ENCODE results near the gene MTIF3. TPM values are rescaled to one million over a fixed set of nuclear protein-coding genes. Genes with fewer than 3 reads are reported as not detected.

Gene MTIF3
- total RNA-seq, 6 experiments from 2014 or later: 26.4 to 39.4 (median 33.2) TPM

GRCh38 chr13:27396252-27396846 is 54.0 kb downstream of the MTIF3 start:
- no peaks in the 10 kb centered on the region for H3K36me3 Mint-ChIP-seq (ENCODE audit: low read depth)
- no peak overlapping the region for H3K4me3 Mint-ChIP-seq
- H3K9me3 Mint-ChIP-seq: no peaks in the 10 kb centered on the region
- no peaks in the 10 kb centered on the region for H3K4me1 Mint-ChIP-seq (ENCODE audit: low read depth)
- H3K27me3 Mint-ChIP-seq (ENCODE audit: insufficient read depth): peaks cover 46% of the 10 kb centered on the region
- TF ChIP-seq, protein P1, sequence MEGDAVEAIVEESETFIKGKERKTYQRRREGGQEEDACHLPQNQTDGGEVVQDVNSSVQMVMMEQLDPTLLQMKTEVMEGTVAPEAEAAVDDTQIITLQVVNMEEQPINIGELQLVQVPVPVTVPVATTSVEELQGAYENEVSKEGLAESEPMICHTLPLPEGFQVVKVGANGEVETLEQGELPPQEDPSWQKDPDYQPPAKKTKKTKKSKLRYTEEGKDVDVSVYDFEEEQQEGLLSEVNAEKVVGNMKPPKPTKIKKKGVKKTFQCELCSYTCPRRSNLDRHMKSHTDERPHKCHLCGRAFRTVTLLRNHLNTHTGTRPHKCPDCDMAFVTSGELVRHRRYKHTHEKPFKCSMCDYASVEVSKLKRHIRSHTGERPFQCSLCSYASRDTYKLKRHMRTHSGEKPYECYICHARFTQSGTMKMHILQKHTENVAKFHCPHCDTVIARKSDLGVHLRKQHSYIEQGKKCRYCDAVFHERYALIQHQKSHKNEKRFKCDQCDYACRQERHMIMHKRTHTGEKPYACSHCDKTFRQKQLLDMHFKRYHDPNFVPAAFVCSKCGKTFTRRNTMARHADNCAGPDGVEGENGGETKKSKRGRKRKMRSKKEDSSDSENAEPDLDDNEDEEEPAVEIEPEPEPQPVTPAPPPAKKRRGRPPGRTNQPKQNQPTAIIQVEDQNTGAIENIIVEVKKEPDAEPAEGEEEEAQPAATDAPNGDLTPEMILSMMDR (IDR thresholded peaks at IDR 0.05): no peak
- H3K27ac Mint-ChIP-seq: no peak overlapping the region
- no peak for DNase-seq

DNA sequence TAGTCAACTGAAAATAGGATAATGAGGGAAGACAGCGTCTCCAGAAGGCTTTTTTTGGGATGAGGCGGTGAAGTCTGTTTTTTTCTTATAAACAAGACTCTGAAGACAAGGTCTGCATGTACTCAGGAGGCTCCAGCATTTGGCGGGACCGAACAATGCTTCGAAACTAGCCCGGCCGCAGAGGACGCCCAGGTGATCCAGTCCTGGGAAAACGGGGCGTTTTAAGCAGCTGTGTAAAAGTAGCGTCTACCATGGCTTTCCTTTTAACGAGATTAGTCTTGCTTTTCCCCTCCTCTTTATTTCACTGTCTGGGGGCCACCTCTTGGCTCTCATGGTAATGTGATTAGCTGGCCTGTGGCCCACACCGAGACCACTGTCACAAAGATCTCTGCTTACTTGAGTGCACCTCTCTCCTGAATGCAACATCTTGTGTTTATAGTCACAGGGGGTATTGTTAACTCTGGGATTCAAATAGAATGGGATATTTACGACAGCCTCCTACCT is 55.3 kb downstream of the MTIF3 start:
- Mint-ChIP-seq H3K36me3 (ENCODE audit: low read depth) (no peaks in the 10 kb centered on the region), H3K4me1 (ENCODE audit: low read depth) (no peaks in the 10 kb centered on the region), H3K4me3 (no peak overlapping the region), H3K27ac (no peak overlapping the region), H3K27me3 (ENCODE audit: insufficient read depth) (peaks cover 46% of the 10 kb centered on the region), H3K9me3 (no peaks in the 10 kb centered on the region)
- no peak for DNase-seq
- TF ChIP-seq, protein P1 (IDR thresholded peaks at IDR 0.05): no peak

- no peaks in the 10 kb centered on the region for H3K4me1 Mint-ChIP-seq (ENCODE audit: low read depth)
- no peaks in the 10 kb centered on the region for H3K36me3 Mint-ChIP-seq (ENCODE audit: low read depth)
- no peaks in the 10 kb centered on the region for H3K9me3 Mint-ChIP-seq
- no peak overlapping the region for H3K27ac Mint-ChIP-seq
- DNase-seq: no peak
- no peak overlapping the region for H3K4me3 Mint-ChIP-seq
- TF ChIP-seq, protein P1 (IDR thresholded peaks at IDR 0.05): no peak
- peaks cover 53% of the 10 kb centered on the region for H3K27me3 Mint-ChIP-seq (ENCODE audit: insufficient read depth)
Measured at GRCh38 chr13:27393101-27393500, 57.3 kb downstream of the MTIF3 start.

DNA sequence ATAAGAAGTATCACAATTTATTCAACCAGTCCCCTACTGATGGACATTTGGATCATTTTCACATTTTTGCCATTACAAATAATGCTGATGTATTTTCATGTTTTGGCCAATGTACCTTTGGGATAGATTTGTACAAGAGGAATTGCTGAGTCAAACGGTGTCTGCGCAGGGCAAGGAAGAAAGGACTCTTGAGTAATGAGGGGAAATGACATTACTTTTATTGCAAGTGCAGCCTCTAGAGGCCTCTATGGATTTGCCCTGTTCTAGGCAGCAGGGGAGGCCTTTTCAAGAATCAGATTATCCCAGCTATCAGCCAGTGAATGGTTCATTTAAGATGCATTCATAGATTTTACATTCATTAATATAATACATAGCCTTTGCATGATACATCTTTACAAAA is 58.9 kb downstream of the MTIF3 start:
- TF ChIP-seq, protein P1 (IDR thresholded peaks at IDR 0.05): no peak
- no peak for DNase-seq
- H3K9me3 Mint-ChIP-seq: no peaks in the 10 kb centered on the region
- no peaks in the 10 kb centered on the region for H3K36me3 Mint-ChIP-seq (ENCODE audit: low read depth)
- H3K27me3 Mint-ChIP-seq (ENCODE audit: insufficient read depth): peaks cover 57% of the 10 kb centered on the region
- H3K4me3 Mint-ChIP-seq: no peak overlapping the region
- H3K4me1 Mint-ChIP-seq (ENCODE audit: low read depth): no peaks in the 10 kb centered on the region
- H3K27ac Mint-ChIP-seq: no peak overlapping the region

DNA sequence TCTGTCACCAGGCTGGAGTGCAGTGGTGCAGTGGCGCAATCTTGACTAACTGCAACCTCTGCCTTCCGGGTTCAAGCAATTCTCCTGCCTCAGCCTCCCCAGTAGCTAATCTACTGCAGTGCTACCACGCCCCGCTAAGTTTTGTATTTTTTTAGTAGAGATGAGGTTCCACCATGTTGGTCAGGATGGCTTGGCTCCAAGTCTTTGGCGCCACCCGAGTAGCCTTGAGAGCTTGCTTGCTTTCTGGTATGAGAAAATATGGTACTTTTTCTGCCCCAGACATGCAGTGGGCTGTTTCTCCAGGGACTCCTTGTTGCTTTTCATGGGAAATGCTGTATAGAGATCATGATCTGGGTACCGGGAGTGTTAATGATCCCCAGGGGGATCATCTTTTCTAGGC is 60.5 kb downstream of the MTIF3 start:
- no peaks in the 10 kb centered on the region for H3K9me3 Mint-ChIP-seq
- TF ChIP-seq, protein P1 (IDR thresholded peaks at IDR 0.05): no peak
- DNase-seq: no peak

More for the DNA sequence above, 60.5 kb downstream of the MTIF3 start:
- Mint-ChIP-seq H3K4me3 (no peak overlapping the region), H3K4me1 (ENCODE audit: low read depth) (no peaks in the 10 kb centered on the region), H3K36me3 (ENCODE audit: low read depth) (no peaks in the 10 kb centered on the region), H3K27ac (no peak overlapping the region), H3K27me3 (ENCODE audit: insufficient read depth) (peaks cover 56% of the 10 kb centered on the region)
